Measurements from ENCODE around the gene DNAJC4. TPM values are rescaled to one million over a fixed set of nuclear protein-coding genes. Genes with fewer than 3 reads are reported as not detected.

The DNAJC4 gene
- total and polyA plus RNA-seq, 2 of the 8 experiments (the other 6 are each of a cell fraction or from before 2014, with no cell fraction given) = 14.6 to 31.0 TPM

GRCh38 chr11:64229090-64229743 lies 1.1 kb upstream of the DNAJC4 start:
- Histone ChIP-seq H3K27me3 (replicated peaks in 1 of 4; ENCODE audit: control insufficient read depth in 3 of 4, extremely low read depth in 1 of 4, insufficient read depth in 3 of 4, low read length in 3 of 4) (peaks cover 0 to 9% (median 6%) of the 10 kb centered on the region in 4 experiments; a peak in 4 of 7 replicates), H2BK20ac (ENCODE audit: low read length) (no peak overlapping the region), H3K14ac (ENCODE audit: insufficient read length) (no peak overlapping the region), H3K27ac (ENCODE audit: low read depth, low read length) (no peak overlapping the region), H2AK5ac (ENCODE audit: low read depth, low read length) (no peak overlapping the region), H3K79me1 (ENCODE audit: low read depth, low read length) (no peaks in the 10 kb centered on the region; the same call in 1 of the 2 replicates), H2BK120ac (replicated peaks; ENCODE audit: low read depth, low read length) (no peak overlapping the region), H3K79me2 (ENCODE audit: control insufficient read depth in 1 of 2, insufficient read depth in 2 of 2, low read length in 2 of 2) (no peaks in the 10 kb centered on the region), H2BK5ac (ENCODE audit: low read depth, low read length) (no peak overlapping the region), H3K9me3 (ENCODE audit: insufficient read depth in 2 of 2, low read depth in 1 of 2, low read length in 1 of 2) (no peaks in the 10 kb centered on the region), H3K9ac (replicated peaks in 1 of 4; ENCODE audit: extremely low read depth in 1 of 4, low read depth in 3 of 4, low read length in 3 of 4) (no peak overlapping the region), H3K36me3 (ENCODE audit: control insufficient read depth in 2 of 4, insufficient read depth in 4 of 4, low read length in 3 of 4) (peaks cover 0 to 2% (median 0%) of the 10 kb centered on the region in 4 experiments; a peak in 1 of 8 replicates), H3K4ac (replicated peaks; ENCODE audit: insufficient read length, low read depth, low read length) (no peak overlapping the region), H4K8ac (ENCODE audit: extremely low read depth, insufficient read depth, low read length) (0 out of 2 replicates have a peak overlapping the region, but pooled peaks have one; percentile 62), H3K4me1 (replicated peaks in 1 of 4; ENCODE audit: control insufficient read depth in 3 of 4, insufficient read depth in 4 of 4, low read length in 3 of 4) (peaks cover 0 to 37% (median 18%) of the 10 kb centered on the region in 4 experiments; a peak in 6 of 7 replicates), H2AFZ (ENCODE audit: low read length) (no peak overlapping the region), H3K23ac (ENCODE audit: insufficient read length) (no peak overlapping the region), H3K4me2 (ENCODE audit: insufficient read depth in 1 of 2, low read depth in 2 of 2, low read length in 2 of 2) (peak overlapping the region; percentile 87 to 97; a peak in 3 of 4 replicates), H3K18ac (ENCODE audit: extremely low read depth, low read length) (no peak overlapping the region), H4K20me1 (replicated peaks in 1 of 2; ENCODE audit: control insufficient read depth in 1 of 2, insufficient read depth in 2 of 2, low read length in 2 of 2) (peaks cover 0 to 5% of the 10 kb centered on the region in 2 experiments), H4K91ac (replicated peaks; ENCODE audit: insufficient read length, low read length) (no peak overlapping the region), H2BK15ac (ENCODE audit: low read length) (no peak overlapping the region), H4K5ac (ENCODE audit: insufficient read length, low read depth, low read length) (no peak overlapping the region), H3K4me3 (ENCODE audit: extremely low read depth in 1 of 4, insufficient read depth in 2 of 4, low read depth in 3 of 4, low read length in 4 of 4) (peak overlapping the region in 1 of 4 experiments; percentile 75; a peak in 1 of 8 replicates), H2BK12ac (ENCODE audit: low read depth, low read length) (0 out of 2 replicates have a peak overlapping the region, but pooled peaks have one; percentile 9), H3K56ac (replicated peaks; ENCODE audit: insufficient read length, low read depth, low read length) (no peak overlapping the region), H3K23me2 (ENCODE audit: low read depth, low read length) (peaks cover 21% of the 10 kb centered on the region)
- FAIRE-seq (no peak), DNase-seq (ENCODE audit: low read depth in 1 of 2, low spot score in 2 of 2) (no peak)
- no peak for TF ChIP-seq ASH2L (IDR thresholded peaks at IDR 0.05; ENCODE audit: low read length)
- no peak for TF ChIP-seq RAD21 (IDR thresholded peaks at IDR 0.05 in 1 of 2, conservative IDR thresholded peaks at IDR 0.05 in 1 of 2; ENCODE audit: low read depth in 2 of 2, low read length in 2 of 2)
- TF ChIP-seq JUN (IDR thresholded peaks at IDR 0.05; ENCODE audit: low read depth, low read length) = no peak
- TF ChIP-seq, protein P1, sequence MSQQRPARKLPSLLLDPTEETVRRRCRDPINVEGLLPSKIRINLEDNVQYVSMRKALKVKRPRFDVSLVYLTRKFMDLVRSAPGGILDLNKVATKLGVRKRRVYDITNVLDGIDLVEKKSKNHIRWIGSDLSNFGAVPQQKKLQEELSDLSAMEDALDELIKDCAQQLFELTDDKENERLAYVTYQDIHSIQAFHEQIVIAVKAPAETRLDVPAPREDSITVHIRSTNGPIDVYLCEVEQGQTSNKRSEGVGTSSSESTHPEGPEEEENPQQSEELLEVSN (IDR thresholded peaks at IDR 0.05) = no peak
- no peak for TF ChIP-seq TAF7 (optimal IDR thresholded peaks at IDR 0.05; ENCODE audit: borderline replicate concordance, low read depth, low read length)
- no peak for TF ChIP-seq GABPA (IDR thresholded peaks at IDR 0.05; ENCODE audit: borderline replicate concordance, insufficient read depth, low read length)
- TF ChIP-seq EZH2 (IDR thresholded peaks at IDR 0.05; ENCODE audit: low read depth, low read length, severe bottlenecking) = no peak
- no peak for TF ChIP-seq RFX5 (IDR thresholded peaks at IDR 0.05; ENCODE audit: borderline replicate concordance, low read depth, low read length)
- 89% methylated on average over 12 of the region's 12 CpGs; no CpG with 5 or more reads in 1 of the 2 experiments for WGBS, 2 experiments (ENCODE audit: extremely low coverage in 1 of 2, insufficient coverage in 1 of 2, insufficient read length in 1 of 2, insufficient replicate concordance in 2 of 2, low coverage in 1 of 2, low lambda C conversion rate in 2 of 2, missing lambda C conversion rate in 1 of 2)
- ChIA-PET POLR2A (ENCODE audit: partially characterized antibody) (interaction anchor here (0.9 to 11.9 kb wide), 3 partner anchors 18 to 38 kb away, joined by 3 to 190 read pairs (median 3); partner anchors contain the start of genes FERMT3, FKBP2, PLCB3 and PPP1R14B), CTCF (ENCODE audit: partially characterized antibody) (interaction anchor here (0.7 to 8.6 kb wide), 4 partner anchors 23 to 40 kb away, joined by 3 to 51 read pairs (median 5); partner anchors contain the start of gene FERMT3)

Measured in H1 (cell line).